WERI-Rb-1 (cell line): ENCODE measurements around the gene SLC18A3.

ENCODE experiments used
- DNase-seq: peaks from one replicate; pipeline ENCODE4 v3.0.0-alpha.2; 2020
- H3K27ac ChIP-seq: fragments of 250-450 bp; sonication (Bioruptor Pico); 2 replicates; pipeline ENCODE4 v1.5.1; 2020; ENCODE audit warnings: mild to moderate bottlenecking, moderate library complexity
- H3K27me3 ChIP-seq: fragments of 250-450 bp; sonication (Bioruptor Pico); 2 replicates; pipeline ENCODE4 v1.5.1; 2021; ENCODE audit warnings: mild to moderate bottlenecking, low read depth, moderate library complexity; ENCODE audit not compliant: insufficient read depth, severe bottlenecking
- H3K36me3 ChIP-seq: fragments of 250-450 bp; sonication (Bioruptor Pico); 2 replicates; pipeline ENCODE4 v1.5.1; 2020; ENCODE audit warnings: mild to moderate bottlenecking, moderate library complexity
- H3K4me3 ChIP-seq: 2 replicates; pipeline ENCODE4 v1.5.1; 2011; ENCODE audit warnings: low read depth, mild to moderate bottlenecking, control low read depth, low read length
- H3K9me3 ChIP-seq: fragments of 250-450 bp; sonication (Bioruptor Pico); 2 replicates; pipeline ENCODE4 v1.5.1; 2021; ENCODE audit warnings: mild to moderate bottlenecking, moderate library complexity; ENCODE audit not compliant: severe bottlenecking
- CTCF ChIP-seq: IDR thresholded peaks from 2 replicates; pipeline ENCODE4 v1.5.1; 2011; ENCODE audit warnings: low read depth, mild to moderate bottlenecking, control low read depth, inconsistent platforms, low read length

SLC18A3 gene

DNA sequence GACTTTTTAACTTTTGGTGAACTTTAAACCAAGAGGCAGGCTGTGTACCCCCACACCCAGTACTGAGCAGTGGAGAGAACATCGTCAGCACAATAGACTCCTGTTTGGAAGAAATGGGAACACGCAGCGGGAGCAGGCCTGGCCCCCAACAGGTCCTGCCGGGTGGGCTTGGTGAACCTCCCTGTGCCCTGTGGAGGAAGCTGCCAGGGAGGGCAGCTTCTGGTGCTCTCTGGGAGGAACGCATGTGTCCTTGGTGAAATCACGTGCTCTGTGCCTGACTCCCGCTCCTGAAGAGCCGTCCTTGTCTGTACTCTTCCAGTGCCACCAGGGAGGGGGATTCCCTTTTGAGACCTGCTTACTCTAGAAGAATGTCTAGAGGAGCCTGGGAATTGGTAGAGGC, 35.3 kb downstream of the SLC18A3 start:
- Histone ChIP-seq H3K9me3 (no peaks in the 10 kb centered on the region), H3K4me3 (no peak overlapping the region), H3K27ac (no peak overlapping the region), H3K27me3 (no peaks in the 10 kb centered on the region), H3K36me3 (no peaks in the 10 kb centered on the region)
- DNase-seq, result no peak
- TF ChIP-seq CTCF, result no peak

DNA sequence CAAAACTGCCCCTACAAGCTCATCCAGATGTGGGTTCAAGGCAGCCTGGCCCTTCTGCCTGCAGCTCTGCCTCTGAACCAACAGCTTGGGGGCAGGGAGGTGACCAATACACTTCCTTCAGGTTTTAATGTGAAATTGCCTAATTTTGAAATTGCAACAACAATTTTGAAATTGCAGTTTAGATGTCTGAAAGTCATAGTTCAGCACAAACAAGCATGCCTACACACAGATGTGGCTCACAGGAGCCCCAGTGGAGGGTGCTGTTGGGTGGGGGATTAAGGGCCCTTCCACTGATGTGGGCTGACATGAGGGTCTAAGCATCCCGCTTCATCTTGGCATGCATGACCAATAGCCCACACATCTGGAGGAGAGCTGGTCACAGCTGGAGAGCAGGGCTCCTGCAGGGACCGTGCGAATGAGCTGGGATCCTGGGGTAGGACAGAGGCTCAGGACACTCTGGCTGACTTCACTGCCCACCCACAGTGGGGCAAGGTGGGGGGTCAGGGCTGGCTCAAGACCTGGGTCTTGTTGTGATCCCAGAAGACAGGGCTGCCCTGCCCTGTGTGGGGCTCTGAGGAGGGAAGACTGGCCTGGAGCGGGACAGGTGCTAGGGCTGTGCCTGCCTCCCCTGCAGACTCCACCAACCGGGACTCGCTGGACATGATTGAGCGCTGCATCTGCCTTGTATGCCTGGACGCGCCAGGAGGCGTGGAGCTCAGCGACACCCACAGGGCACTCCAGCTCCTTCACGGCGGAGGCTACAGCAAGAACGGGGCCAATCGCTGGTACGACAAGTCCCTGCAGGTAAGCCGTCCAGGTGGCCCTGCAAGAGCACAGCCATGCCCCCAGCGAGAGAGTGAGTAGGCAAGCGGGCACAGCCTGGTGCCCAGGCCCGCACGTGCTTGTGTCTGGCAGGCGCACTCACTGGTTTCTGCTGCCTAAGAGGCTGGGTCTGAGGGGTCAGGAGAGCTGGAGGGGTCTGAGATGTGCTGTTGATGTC, 36.1 kb downstream of the SLC18A3 start:
- DNase-seq, result no peak
- Histone ChIP-seq H3K36me3 (no peaks in the 10 kb centered on the region), H3K4me3 (no peak overlapping the region), H3K27me3 (no peaks in the 10 kb centered on the region), H3K9me3 (no peaks in the 10 kb centered on the region), H3K27ac (no peak overlapping the region)
- TF ChIP-seq CTCF, result no peak

GRCh38 chr10:49647554-49647953, 37.4 kb downstream of the SLC18A3 start:
- no peaks in the 10 kb centered on the region for H3K27me3 ChIP-seq
- TF ChIP-seq CTCF, result no peak
- H3K9me3 ChIP-seq, result no peaks in the 10 kb centered on the region
- DNase-seq, result no peak
- no peak overlapping the region for H3K4me3 ChIP-seq
- no peaks in the 10 kb centered on the region for H3K36me3 ChIP-seq
- no peak overlapping the region for H3K27ac ChIP-seq

- Histone ChIP-seq H3K36me3 (no peaks in the 10 kb centered on the region), H3K9me3 (no peaks in the 10 kb centered on the region), H3K27ac (no peak overlapping the region), H3K4me3 (no peak overlapping the region), H3K27me3 (no peaks in the 10 kb centered on the region)
- no peak for TF ChIP-seq CTCF
- no peak for DNase-seq
These were observed 38.1 kb downstream of the SLC18A3 start for GRCh38 chr10:49647985-49648795.

GRCh38 chr10:49649294-49649693, 39.2 kb downstream of the SLC18A3 start:
- H3K36me3 ChIP-seq, result no peaks in the 10 kb centered on the region
- no peaks in the 10 kb centered on the region for H3K27me3 ChIP-seq
- 0 out of 2 replicates have a peak, but pooled peaks have one; percentile 2 for TF ChIP-seq CTCF
- H3K9me3 ChIP-seq, result no peaks in the 10 kb centered on the region
- no peak for DNase-seq
- H3K4me3 ChIP-seq, result no peak overlapping the region
- H3K27ac ChIP-seq, result no peak overlapping the region
